CD4-positive, alpha-beta T cell treated with Interleukin-17A for 4 hours (primary cell): Measurements from ENCODE around the gene BST2.

ENCODE experiments used
- DNase-seq: peaks from one replicate; pipeline ENCODE4 v3.0.0-alpha.2; 2020; ENCODE audit warnings: mixed read lengths

BST2 gene, protein sequence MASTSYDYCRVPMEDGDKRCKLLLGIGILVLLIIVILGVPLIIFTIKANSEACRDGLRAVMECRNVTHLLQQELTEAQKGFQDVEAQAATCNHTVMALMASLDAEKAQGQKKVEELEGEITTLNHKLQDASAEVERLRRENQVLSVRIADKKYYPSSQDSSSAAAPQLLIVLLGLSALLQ

DNA sequence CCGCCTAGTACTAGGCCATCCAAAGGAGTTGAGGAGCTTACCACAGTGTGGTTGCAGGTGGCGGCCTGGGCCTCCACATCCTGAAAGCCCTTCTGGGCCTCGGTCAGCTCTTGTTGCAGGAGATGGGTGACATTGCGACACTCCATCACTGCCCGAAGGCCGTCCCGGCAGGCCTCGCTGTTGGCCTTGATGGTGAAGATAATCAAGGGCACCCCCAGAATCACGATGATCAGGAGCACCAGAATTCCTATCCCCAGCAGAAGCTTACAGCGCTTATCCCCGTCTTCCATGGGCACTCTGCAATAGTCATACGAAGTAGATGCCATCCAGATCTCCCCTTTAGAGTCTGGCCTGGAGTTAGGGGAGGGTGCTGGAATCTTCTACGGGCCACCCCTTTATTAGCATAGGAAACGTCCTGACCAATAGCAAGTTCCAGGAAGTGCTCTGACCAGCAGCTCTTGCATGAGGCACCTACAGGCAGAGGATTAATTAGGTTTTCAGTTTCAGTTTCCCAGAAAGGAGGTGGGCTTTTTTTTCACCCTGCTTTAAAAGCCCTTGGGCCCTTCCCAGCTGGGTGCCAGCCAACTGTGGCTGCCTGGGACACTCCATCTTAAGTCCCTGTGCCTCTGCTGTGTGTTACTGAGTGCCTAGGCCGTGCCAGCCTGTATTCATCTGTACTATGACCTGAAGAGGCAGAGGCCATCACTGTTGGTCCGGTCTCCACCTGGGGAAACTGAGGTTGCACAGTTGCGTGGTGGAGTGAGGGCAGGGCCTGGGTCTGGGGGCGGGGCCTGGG lies at the start of gene BST2:
TSS of gene BST2 (minus strand) at position 381 of the 796 bp plus-strand sequence. CDS start at position 326, 55 bp downstream.
- peak; percentile 59 for DNase-seq

DNA sequence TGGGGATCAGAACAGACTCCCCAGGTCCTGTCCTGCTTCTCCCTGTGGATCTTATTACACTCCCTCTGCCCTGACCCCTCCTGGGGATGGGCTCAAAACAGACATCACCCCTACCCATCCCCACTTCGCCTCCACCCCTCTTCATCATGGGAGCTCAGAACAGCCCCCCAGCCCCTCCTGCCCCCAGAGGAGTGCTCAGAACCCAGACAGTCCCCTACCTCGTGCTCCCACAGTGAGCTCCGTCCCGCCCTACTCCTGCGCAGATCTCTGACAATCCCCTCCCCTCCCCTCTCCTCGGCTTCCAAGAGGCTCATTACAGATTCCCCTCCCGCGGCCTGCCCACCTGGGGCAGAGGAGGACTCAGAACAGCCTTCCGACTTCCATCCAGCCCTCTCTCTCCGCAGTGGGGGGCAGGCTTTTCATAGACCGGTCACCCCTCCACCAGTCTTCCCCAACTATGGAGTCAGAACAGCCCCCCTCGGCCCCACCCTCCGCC lies 49.2 kb upstream of the BST2 start:
- no peak for DNase-seq

DNA sequence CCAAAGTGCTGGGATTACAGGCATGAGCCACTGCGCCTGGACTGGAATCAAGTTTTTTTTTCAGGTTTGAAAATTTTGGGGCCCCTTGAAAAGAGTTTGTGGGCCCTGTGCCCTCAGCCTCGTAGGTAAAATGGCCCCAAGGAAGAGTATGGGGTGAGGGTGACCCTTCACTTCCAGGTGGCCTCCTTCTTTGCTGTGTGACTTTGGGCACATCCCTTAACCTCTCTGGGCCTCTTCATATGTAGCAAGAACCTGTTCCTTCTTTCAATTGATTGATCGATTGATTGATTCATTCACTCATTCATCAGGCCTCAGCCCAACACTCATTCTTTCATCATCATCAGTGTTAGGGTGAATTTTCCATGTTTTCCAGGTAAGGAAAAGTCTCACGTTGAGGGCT lies 46.4 kb upstream of the BST2 start:
- DNase-seq: no peak

DNA sequence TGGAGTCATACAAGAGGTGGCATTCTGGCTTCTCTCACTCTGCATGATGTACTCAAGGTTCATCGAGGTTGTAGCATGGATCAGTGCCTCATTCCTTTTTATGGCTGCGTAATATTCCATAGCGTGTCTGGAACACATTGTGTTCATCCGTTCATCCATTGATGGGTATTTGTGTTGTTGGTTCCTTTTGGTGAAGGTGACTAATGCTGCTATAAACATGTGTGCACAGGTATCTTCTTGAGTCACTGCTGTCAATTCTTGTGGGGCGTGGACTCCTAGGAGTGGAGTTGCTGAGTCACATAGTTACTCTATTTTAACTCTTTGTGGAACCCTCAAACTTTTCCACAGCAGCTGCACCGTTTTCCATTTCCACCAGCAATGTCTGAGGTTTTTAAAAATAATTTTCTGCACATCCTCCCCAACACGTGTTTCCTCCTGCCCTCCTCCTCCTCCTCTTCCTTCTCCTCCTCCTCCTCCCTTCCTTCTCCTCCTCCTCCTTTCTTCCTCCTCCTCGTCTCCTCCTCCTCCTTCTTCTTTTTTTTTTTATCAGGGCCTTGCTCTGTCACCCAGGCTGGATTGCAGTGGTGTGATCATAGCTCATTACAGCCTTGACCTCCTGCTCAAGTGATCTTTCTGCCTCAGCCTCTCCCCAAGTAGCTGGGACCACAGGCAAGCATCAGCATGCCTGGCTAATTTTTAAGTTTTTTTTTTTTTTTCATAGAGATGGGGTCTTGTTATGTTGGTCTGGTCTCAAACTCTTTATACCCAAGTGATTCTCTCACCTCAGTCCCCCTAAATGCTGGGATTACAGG lies 45.0 kb upstream of the BST2 start:
- DNase-seq: peak; percentile 46

DNA sequence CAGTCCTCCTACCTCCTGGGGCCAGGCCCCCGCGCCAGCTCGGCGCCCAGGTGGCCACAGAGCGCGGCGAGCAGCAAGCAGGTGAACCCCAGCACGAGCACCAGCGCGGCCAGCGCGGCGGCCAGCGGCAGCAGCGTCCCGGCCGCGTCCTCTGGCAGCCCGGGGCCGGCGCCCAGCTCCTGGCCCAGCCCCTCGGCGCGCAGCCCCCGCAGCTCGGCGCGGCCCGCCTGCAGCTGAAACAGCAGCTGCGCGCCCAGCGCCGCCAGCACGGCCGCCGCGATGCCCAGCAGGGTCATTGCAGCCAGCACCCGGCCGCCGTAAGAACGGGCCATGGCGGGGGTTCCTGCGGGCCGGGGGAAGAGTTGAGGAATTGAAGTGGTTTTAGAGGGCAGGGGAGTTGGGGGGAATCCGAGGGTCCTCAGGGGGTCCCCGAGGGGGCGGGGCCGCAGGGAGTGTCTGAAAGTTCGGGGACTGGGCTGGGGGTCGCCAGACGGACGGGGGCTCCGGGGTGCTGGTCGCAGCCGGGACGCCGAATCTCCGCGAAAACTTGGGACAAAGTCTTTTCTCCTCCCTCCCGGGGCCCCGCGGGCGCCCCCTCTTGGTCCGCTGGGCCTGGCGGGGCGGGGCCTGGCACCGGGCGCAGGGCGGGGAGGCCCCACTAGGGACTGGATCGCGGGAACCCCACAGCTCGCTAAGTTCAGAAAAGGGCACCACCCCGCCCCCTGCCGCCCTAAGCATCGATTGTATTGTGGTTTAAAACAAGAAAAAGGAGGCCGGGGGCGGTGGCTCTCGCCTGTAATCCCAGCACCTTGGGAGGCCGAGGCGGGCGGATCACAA lies 42.9 kb upstream of the BST2 start, which contains the start of gene TMEM221:
TSS of gene TMEM221 (minus strand) at position 538 of the 837 bp plus-strand sequence. CDS start at position 332, 206 bp downstream.
- peak; percentile 76 for DNase-seq

DNA sequence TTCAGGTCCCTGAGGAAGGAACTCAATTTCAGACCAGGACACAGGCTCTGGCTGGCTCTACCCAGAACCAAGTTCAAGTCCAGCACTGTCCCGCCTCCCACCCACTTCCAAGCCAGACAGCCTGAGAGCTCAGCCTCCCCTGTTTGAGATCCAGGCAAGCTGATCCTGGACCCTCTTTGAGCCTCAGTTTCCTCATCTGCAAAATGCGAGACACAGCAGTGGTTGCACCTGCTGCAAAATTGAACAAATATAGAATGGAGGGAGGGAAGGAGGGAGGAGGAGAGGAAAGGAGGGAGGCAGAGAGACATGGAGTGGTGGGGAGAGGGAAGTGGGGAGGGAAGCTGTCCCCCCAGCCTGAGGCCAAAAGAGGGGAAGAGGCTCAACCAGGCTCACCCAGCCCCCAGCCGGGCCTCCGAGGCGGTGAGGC lies 42.3 kb upstream of the BST2 start:
- no peak for DNase-seq

DNA sequence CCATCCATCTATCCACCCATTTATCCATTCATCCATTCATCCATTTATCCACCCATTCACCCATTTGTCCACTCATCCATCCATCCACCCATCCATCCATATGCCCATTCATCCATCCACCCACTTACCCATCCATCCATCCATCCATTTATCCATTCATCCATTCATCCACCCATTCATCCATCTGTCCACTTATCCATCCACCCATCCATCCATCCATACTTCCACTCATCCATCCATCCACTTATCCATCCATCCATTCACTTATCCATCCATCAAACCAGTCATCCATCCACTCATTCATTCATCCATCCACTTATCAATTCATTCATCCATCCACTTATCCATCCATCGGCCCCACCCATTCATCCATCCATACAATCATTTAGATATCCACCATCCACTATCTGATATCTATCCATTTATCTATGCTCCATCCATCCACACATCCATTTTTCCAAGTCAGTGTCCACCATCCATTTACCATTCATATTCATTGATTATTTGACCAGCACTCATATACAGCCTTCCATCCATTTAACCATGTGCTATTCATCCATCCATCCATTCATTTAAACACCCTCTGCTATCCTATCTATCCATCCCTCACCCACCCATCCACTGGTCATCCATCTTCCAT lies 40.2 kb upstream of the BST2 start:
- DNase-seq: no peak

DNA sequence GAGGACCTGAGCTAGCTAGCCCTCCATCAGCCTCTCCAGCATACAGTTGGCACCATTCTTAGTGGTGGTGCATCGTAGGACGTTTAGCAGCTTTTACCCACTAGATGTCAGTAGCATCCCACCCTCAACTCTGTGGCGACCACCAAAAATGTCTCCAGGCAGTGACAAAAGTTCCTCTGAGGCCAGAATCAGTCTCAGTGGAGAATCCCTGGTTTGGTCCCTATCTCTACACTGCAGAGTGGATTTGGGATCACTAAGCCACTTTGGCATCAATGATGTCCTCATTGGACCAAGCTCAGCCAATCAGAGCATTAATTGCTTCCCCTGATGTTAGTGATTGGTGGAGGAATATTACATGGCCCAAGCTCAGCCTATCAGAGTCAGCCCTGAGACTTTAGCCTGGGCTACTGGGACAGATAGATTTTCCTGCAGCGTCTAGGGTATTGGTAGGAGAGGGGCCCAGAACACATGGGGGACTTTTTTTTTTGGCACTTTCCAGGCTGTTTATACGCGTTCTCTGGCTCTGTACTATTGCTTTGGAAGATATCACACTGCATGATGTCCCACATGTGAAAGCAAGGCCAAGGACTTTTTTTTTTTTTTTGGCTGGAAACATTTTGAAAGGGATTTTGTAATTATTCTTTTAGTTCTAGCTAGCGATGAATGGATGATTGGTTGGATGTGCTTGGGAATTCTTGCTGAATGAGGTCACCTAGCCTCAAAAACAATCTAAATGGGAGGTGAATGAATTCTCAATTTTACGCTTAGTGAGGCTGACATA lies 36.0 kb upstream of the BST2 start:
- peak; percentile 25 for DNase-seq

DNA sequence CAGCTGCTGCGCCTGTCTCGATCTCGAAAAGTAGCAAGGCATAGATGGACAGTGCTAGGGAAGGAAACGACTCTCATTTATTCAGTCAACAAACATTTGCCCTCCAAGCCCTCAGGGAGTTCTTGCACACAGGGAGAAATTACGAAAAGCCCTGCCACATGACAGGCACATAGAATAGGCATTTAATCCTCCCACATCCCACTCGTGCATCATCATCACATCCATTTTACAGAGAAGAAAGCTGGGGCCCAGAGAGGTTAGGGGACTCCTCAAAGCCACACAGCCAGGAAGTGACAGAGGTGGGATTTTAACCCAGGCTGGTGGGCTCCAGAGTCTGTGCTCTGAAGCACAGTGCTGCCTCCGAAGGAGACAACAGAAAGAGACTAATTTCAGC lies 31.4 kb upstream of the BST2 start:
- no peak for DNase-seq

DNA sequence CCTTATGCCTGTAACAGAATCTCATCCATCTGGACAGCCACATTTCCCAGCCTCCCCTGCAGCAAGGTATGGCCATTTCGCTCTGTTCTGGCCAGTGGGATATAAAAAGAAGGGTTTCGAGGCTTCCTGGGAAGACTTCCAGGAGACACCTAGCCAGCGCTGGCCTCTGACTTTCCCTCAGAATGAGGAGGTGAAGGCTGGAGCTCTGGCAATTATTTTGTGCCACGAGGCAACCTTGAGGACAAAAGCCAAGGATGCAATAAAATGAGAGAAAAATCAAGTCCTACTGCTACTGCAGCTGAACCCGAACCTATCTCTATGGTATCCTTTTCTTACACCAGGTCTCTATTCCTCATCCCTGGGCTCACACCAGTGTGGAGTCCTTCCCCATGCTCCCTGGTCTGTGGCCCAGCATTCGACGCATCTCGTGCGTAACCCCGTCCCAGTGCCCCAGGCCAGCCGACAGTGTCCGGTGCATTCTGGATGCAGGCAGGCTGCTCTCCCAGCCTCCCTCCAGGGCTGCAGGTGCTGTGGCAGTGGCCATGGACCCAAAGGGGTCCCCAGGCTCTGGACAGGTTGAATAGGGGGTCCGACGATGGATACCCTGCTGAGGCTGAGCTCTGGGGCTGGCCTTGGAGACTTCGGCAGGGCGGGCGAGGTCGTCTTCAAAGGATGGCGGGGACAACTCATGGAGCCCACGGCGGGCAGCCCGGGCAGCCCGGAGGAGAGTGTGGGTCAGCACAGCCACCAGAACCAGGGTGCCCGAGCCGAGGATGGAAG lies 30.9 kb upstream of the BST2 start:
- DNase-seq: no peak

DNA sequence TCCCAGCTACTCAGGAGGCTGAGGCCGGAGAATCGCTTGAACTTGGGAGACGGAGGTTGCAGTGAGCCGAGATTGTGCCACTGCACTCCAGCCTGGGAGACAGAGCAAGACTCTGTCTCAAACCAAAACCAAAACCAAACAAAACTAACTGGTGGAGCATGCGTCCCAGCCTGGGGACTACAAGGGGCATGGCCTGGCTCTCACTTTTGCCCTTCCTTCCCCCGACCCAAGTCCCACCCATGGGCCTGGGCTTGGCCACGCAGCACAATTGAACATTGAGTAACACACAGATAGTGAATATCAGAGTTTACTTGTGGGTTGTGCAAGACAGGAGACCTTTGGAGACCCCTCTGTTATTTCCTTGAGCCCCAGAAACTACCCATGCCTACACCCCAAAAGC lies 29.8 kb upstream of the BST2 start:
- no peak for DNase-seq

DNA sequence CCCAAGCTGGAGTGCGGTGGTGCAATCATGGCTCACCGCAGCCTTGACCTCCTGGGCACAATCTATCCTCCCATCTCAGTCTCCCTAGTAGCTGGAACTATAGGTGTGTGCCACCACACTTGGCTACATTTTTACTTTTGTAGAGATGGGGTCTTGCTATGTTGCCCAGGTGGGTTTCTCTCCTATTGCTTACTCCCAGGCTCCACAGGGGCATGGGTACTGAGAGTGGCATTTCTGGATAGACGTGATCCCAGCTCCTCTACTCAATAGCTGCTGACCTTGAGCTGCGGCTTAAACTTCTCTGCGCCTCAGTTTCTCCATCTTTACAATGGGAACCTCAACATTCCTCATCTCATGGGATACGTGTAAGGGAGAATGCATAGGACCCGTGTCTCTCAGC lies 26.0 kb upstream of the BST2 start:
- DNase-seq: no peak

DNA sequence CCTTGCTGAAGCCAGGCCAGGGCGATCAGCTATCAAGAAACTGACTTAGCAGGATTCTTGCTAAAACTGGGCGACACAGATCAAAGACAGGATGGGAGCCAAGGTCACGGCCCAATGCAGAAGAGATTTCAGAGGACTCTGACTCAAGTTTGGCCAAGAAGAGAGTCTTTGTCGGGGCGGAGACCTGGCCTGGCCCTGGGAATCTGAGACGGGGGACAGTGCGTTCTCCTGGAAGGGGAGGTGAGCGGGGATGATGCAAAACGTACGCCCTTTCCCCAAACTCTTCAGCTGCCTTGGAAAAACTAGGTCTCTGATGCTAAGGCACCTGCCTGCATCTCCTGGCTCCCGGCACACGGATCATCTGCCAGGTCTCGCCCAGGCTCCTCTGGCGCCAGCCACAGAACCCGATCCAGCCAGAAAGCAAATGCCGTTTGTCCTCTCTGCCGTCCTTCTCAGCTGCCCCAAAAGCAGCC lies 24.2 kb upstream of the BST2 start:
- no peak for DNase-seq

DNA sequence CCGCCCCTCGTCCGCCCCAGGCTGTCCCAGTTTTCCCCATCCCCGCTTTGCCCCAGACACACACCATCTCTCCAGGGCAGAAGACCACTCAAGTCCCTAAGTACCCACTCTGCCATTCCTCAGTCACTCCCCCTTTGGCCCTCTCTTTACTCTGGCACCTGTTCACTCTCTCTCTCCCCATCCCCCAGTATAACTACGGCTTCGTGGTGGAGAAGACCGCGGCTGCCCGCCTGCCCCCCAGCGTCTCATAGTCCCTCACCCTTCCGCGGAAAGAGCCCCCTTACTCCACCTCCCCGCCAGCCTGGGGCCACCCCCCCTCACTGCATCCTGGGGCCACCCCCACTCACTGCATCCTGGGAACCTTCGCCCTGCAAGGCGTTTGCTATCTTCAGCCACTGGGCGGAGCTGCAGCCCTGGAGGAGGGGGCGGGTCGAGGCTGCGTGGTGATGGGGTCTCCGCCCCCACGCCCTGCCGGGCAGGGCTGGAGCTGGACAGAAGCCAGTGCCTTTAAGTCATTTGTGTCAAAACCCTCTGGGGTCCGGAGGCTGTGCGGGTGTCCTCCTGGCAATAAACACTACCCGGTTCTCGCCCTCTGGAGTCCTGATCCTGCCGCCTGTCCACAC lies 19.4 kb upstream of the BST2 start:
- peak; percentile 52 for DNase-seq

DNA sequence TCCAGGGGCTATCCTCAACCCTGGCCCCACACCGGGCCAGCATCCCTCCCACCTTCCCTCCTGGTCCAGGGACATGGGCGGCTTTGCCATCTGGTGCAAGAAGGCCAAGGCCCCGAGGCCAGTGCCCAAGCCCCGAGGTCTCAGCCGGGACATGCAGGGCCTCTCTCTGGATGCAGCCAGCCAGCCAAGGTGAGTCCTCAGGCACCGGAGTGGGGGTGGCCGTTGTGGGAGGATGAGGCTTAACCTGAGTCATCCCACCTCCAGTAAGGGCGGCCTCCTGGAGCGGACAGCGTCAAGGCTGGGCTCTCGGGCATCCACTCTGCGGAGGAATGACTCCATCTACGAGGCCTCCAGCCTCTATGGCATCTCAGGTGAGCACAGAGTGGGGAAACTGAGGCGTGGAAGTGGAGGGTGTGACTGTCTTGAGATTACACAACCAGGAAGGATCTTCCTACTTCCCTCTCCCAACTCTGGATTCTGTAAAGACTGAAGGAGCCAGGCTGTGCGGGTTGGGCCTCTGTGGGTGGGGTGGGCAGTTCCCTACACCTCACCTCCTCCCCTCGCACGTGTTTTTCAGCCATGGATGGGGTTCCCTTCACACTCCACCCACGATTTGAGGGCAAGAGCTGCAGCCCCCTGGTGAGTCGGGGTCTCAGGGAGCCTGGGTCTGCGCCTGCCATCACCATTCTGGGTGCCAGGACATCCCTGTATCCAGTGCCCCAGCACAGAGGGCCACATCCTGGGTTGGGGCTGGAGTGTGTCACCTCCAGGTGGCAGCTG lies 18.2 kb upstream of the BST2 start:
- DNase-seq: no peak

DNA sequence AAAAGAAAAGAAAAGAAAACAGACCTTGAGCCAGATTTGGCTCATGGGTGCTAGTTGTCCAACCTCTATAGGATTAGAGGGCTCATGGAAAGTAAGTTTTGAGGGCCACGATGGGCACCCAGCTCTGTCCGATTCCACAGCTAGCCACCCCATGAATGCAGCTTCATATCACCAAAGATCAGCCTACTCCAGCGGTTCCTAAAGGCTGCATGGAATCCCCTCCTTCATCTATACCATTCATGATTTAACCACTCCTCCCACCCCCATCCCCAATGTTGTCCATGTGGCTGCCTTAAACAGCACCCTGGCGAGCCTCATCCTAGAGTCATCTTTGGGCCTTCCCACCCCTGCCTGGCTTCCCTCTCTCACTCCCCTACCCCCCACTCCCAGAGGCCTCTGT lies 16.5 kb upstream of the BST2 start:
- no peak for DNase-seq

DNA sequence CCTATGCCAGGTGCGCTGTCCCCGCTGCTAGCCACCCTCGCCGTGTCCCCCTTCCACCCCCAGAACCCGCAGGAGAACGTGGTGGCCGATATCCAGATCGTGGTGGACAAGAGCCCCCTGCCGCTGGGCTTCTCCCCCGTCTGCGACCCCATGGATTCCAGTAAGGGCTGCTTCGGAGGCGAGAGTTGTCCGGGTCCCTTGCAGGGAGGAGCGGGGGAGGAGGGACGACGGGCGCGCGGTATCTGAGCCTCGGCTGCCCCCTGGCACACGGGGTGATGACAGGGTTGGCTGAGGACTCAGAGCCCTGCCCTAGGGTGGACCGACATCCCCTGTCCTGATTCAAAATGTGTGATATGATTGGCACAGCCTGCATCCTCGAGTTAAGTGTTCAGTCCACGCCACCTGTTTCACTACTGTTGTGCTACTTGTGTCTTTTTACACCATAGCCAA lies 15.1 kb upstream of the BST2 start:
- DNase-seq: peak; percentile 56

DNA sequence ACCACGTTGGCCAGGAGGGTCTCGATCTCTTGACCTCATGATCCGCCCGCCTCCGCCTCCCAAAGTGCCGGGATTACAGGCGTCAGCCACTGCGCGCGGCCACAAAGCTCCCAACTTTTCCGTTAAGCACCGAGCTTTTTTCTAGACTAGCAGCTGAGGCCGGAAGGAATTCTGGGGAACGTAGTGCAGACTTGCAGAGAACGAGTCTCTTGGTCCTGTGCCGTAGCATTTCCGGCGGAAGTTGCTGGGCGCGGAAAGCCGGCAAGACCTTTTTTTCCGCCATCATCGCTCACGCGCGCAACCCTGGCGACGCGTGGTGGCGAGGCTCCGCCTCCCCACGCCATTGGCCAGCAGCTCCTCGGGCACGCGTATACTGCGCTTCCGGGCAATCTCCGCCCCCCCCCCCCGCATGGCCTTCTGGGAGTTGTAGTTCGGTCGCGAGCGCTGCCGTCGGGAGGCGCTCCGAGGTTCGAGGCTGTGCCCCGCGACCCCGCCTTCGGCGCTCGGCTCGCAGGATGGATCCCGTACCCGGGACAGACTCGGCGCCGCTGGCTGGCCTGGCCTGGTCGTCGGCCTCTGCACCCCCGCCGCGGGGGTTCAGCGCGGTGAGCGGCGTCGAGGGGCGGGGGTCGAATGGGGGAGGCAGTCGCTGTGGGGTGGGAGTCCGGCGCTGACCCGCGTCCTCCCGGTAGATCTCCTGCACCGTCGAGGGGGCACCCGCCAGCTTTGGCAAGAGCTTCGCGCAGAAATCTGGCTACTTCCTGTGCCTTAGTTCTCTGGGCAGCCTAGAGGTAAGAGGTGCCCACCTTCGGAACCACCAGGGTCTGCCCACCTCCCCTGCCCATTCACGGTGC lies 14.4 kb upstream of the BST2 start, which contains the start of gene MVB12A:
TSS of gene MVB12A (plus strand) at position 427 of the 854 bp plus-strand sequence. CDS start at position 516, 89 bp downstream.
- DNase-seq: peak; percentile 97
